CD1c-positive myeloid dendritic cell (primary cell): ENCODE data around the gene CNTNAP1.

Source experiments
- DNase-seq: peaks from one replicate; pipeline ENCODE4 v3.0.0-alpha.2; 2016; ENCODE audit errors: extremely low spot score

CNTNAP1 gene

GRCh38 chr17:42670789-42671657 lies 11.3 kb upstream of the CNTNAP1 start:
- DNase-seq = peak; percentile 10

- DNase-seq = no peak
These were observed 10.3 kb upstream of the CNTNAP1 start for GRCh38 chr17:42672038-42672437.

- DNase-seq = no peak
These were observed 9.0 kb upstream of the CNTNAP1 start for GRCh38 chr17:42673266-42673884.

- peak; percentile 25 for DNase-seq
These were observed 8.2 kb upstream of the CNTNAP1 start for GRCh38 chr17:42673885-42674754.

GRCh38 chr17:42674755-42675347 lies 7.5 kb upstream of the CNTNAP1 start:
- no peak for DNase-seq

- no peak for DNase-seq
These were observed 6.9 kb upstream of the CNTNAP1 start for GRCh38 chr17:42675348-42675964.

- DNase-seq = peak; percentile 5
These were observed 6.3 kb upstream of the CNTNAP1 start for GRCh38 chr17:42675965-42676423.

- peak; percentile 4 for DNase-seq
These were observed 5.8 kb upstream of the CNTNAP1 start, which contains the start of gene PLEKHH3 for GRCh38 chr17:42676424-42677011. Gene PLEKHH3, minus strand, starts transcription at chr17:42676994. Its CDS starts 431 bp downstream, at chr17:42676563.

- DNase-seq = peak; percentile 99
These were observed 5.1 kb upstream of the CNTNAP1 start for GRCh38 chr17:42677012-42677857.

- peak; percentile 83 for DNase-seq
These were observed 4.2 kb upstream of the CNTNAP1 start for GRCh38 chr17:42677921-42678781.

- DNase-seq = peak; percentile 52
These were observed 3.3 kb upstream of the CNTNAP1 start for GRCh38 chr17:42678951-42679491.

GRCh38 chr17:42679492-42680330 lies 2.6 kb upstream of the CNTNAP1 start:
- peak; percentile 85 for DNase-seq

GRCh38 chr17:42680331-42680808 lies 2.0 kb upstream of the CNTNAP1 start:
- no peak for DNase-seq

GRCh38 chr17:42682722-42683403 lies 532 bp downstream of the CNTNAP1 start:
- peak; percentile 20 for DNase-seq

GRCh38 chr17:42683407-42684034 lies 1.2 kb downstream of the CNTNAP1 start:
- peak; percentile 8 for DNase-seq

- no peak for DNase-seq
These were observed 2.7 kb downstream of the CNTNAP1 start for GRCh38 chr17:42684929-42685556.
